HEK293 (cell line): ENCODE data around the gene TIE1.

Experiments used
- CTCF ChIA-PET: fragments of 350-600 bp; formaldehyde crosslinking; extraction: SDS; loops from one replicate; lab custom pipeline; 2021; ENCODE audit warnings: antibody characterized with exemption; lab: Yijun Ruan, JAX
- POLR2A ChIA-PET: fragments of 300-600 bp; formaldehyde crosslinking; extraction: SDS; loops from one replicate; lab custom pipeline; 2020; ENCODE audit warnings: antibody characterized with exemption, inconsistent platforms; lab: Yijun Ruan, JAX
- H3K27ac ChIP-seq: fragments of 200-500 bp; sonication (Bioruptor generic); 2 replicates; pipeline ENCODE4 v1.5.1; 2014; ENCODE audit warnings: low read depth, low read length, control low read depth, inconsistent platforms; ENCODE audit errors: extremely low read depth
- H3K36me3 ChIP-seq, 2 experiments: fragments of 200-500 bp in 1 of 2; sonication (Bioruptor generic) in 1 of 2; 1 replicate in 1 of 2; 2 replicates in 1 of 2; pipeline ENCODE4 v1.5.1; 2014 to 2017; ENCODE audit warnings: inconsistent platforms in 2 of 2, low read length in 2 of 2; ENCODE audit not compliant: control insufficient read depth in 2 of 2, insufficient read depth in 1 of 2
- H3K4me1 ChIP-seq: fragments of 200-500 bp; sonication (Bioruptor generic); 2 replicates; pipeline ENCODE4 v1.5.1; 2014; ENCODE audit warnings: mild to moderate bottlenecking, low read length, inconsistent platforms; ENCODE audit not compliant: control insufficient read depth, insufficient read depth
- H3K4me3 ChIP-seq: 2 replicates; pipeline ENCODE4 v1.5.1; 2011; ENCODE audit warnings: low read depth, mild to moderate bottlenecking, control low read depth, low read length, moderate library complexity
- H3K9me3 ChIP-seq: fragments of 200-500 bp; sonication (Bioruptor generic); 2 replicates; pipeline ENCODE4 v1.5.1; 2014; ENCODE audit warnings: low read depth, low read length, inconsistent platforms; ENCODE audit not compliant: control insufficient read depth, insufficient read depth
- INSM2 ChIP-seq: fragments of 450-650 bp; formaldehyde crosslinking; IDR thresholded peaks from 2 replicates; pipeline ENCODE4 v1.5.1; 2016; ENCODE audit warnings: missing biosample characterization, missing genetic modification characterization
- KLF16 ChIP-seq: fragments of 450-650 bp; formaldehyde crosslinking; IDR thresholded peaks from 2 replicates; pipeline ENCODE4 v1.5.1; 2017; ENCODE audit warnings: missing biosample characterization, missing genetic modification characterization
- PRDM6 ChIP-seq: fragments of 450-650 bp; formaldehyde crosslinking; IDR thresholded peaks from 2 replicates; pipeline ENCODE4 v1.5.1; 2017; ENCODE audit warnings: missing biosample characterization, missing genetic modification characterization
- REPIN1 ChIP-seq: fragments of 450-650 bp; formaldehyde crosslinking; IDR thresholded peaks from 2 replicates; pipeline ENCODE4 v1.5.1; 2017; ENCODE audit warnings: missing biosample characterization, missing genetic modification characterization, low read depth
- SCRT1 ChIP-seq: fragments of 450-650 bp; formaldehyde crosslinking; IDR thresholded peaks from 2 replicates; pipeline ENCODE4 v1.5.1; 2016; ENCODE audit warnings: missing biosample characterization, missing genetic modification characterization, borderline replicate concordance
- ZNF10 ChIP-seq: fragments of 450-650 bp; formaldehyde crosslinking; IDR thresholded peaks from 2 replicates; pipeline ENCODE4 v1.5.1; 2017; ENCODE audit warnings: missing biosample characterization, missing genetic modification characterization
- ZNF157 ChIP-seq: fragments of 450-650 bp; formaldehyde crosslinking; IDR thresholded peaks from 2 replicates; pipeline ENCODE4 v1.5.1; 2016; ENCODE audit warnings: missing biosample characterization, missing genetic modification characterization
- ZNF175 ChIP-seq: fragments of 450-650 bp; formaldehyde crosslinking; IDR thresholded peaks from 2 replicates; pipeline ENCODE4 v1.5.1; 2016; ENCODE audit warnings: missing biosample characterization, missing genetic modification characterization
- ZNF19 ChIP-seq: fragments of 450-650 bp; formaldehyde crosslinking; IDR thresholded peaks from 2 replicates; pipeline ENCODE4; 2016; ENCODE audit warnings: missing biosample characterization, missing genetic modification characterization, low read depth
- ZNF292 ChIP-seq: fragments of 450-650 bp; formaldehyde crosslinking; IDR thresholded peaks from 2 replicates; pipeline ENCODE4 v1.5.1; 2016; ENCODE audit warnings: low read depth, missing biosample characterization, missing genetic modification characterization, borderline replicate concordance
- ZNF341 ChIP-seq: fragments of 450-650 bp; formaldehyde crosslinking; IDR thresholded peaks from 2 replicates; pipeline ENCODE4; 2016; ENCODE audit warnings: low read depth, missing biosample characterization, missing genetic modification characterization
- ZNF366 ChIP-seq: fragments of 450-650 bp; formaldehyde crosslinking; conservative IDR thresholded peaks from 2 replicates; pipeline ENCODE4 v1.5.1; 2016; ENCODE audit warnings: missing biosample characterization, missing genetic modification characterization
- ZNF404 ChIP-seq: fragments of 450-650 bp; formaldehyde crosslinking; IDR thresholded peaks from 2 replicates; pipeline ENCODE4 v1.5.1; 2017; ENCODE audit warnings: missing biosample characterization, missing genetic modification characterization
- ZNF416 ChIP-seq: fragments of 450-650 bp; formaldehyde crosslinking; IDR thresholded peaks from 2 replicates; pipeline ENCODE4 v1.5.1; 2016; ENCODE audit warnings: missing biosample characterization, missing genetic modification characterization
- ZNF433 ChIP-seq: fragments of 450-650 bp; formaldehyde crosslinking; IDR thresholded peaks from 2 replicates; pipeline ENCODE4 v1.5.1; 2016; ENCODE audit warnings: missing biosample characterization, missing genetic modification characterization, low read depth
- ZNF529 ChIP-seq: fragments of 450-650 bp; formaldehyde crosslinking; IDR thresholded peaks from 2 replicates; pipeline ENCODE4 v1.5.1; 2017; ENCODE audit warnings: missing genetic modification characterization, missing biosample characterization; ENCODE audit not compliant: insufficient replicate concordance
- ZNF530 ChIP-seq: fragments of 450-650 bp; formaldehyde crosslinking; IDR thresholded peaks from 2 replicates; pipeline ENCODE4 v1.5.1; 2016; ENCODE audit warnings: low read depth, missing biosample characterization, missing genetic modification characterization
- ZNF677 ChIP-seq: fragments of 450-650 bp; IDR thresholded peaks from 2 replicates; pipeline ENCODE4 v1.5.0; 2018; ENCODE audit warnings: missing biosample characterization, mild to moderate bottlenecking, missing genetic modification characterization, moderate library complexity
- ZNF704 ChIP-seq: fragments of 450-650 bp; formaldehyde crosslinking; IDR thresholded peaks from 2 replicates; pipeline ENCODE4 v1.5.1; 2016; ENCODE audit warnings: missing biosample characterization, missing genetic modification characterization
- ZNF747 ChIP-seq: fragments of 450-650 bp; formaldehyde crosslinking; IDR thresholded peaks from 2 replicates; pipeline ENCODE4 v1.5.1; 2016; ENCODE audit warnings: missing biosample characterization, missing genetic modification characterization
- ZNF837 ChIP-seq: fragments of 450-650 bp; formaldehyde crosslinking; IDR thresholded peaks from 2 replicates; pipeline ENCODE4 v1.5.1; 2016; ENCODE audit warnings: missing biosample characterization, missing genetic modification characterization
- ZNF843 ChIP-seq: fragments of 450-650 bp; formaldehyde crosslinking; IDR thresholded peaks from 2 replicates; pipeline ENCODE4 v1.5.1; 2016; ENCODE audit warnings: missing biosample characterization, missing genetic modification characterization

The TIE1 gene

GRCh38 chr1:43312212-43312623 is 11.4 kb downstream of the TIE1 start:
- TF ChIP-seq REPIN1: no peak
- no peak for TF ChIP-seq ZNF404 (tag by site-specific recombination)
- TF ChIP-seq ZNF837: no peak
- no peak for TF ChIP-seq ZNF10 (tag by site-specific recombination)
- TF ChIP-seq INSM2 (tag by site-specific recombination): no peak
- Histone ChIP-seq H3K36me3 (no peaks in the 10 kb centered on the region), H3K27ac (no peak overlapping the region), H3K4me3 (no peak overlapping the region), H3K4me1 (no peaks in the 10 kb centered on the region), H3K9me3 (no peaks in the 10 kb centered on the region)
- ChIA-PET POLR2A (no interaction called here), CTCF (interaction anchor here (0.7 kb wide), 1 partner anchor 102 kb away, joined by 3 read pairs; no protein-coding TSS in a partner anchor)

- Histone ChIP-seq H3K27ac (no peak overlapping the region), H3K9me3 (no peaks in the 10 kb centered on the region)
- TF ChIP-seq SCRT1 (tag by site-specific recombination): no peak
- no peak for TF ChIP-seq PRDM6 (tag by site-specific recombination)
- TF ChIP-seq ZNF704 (tag by site-specific recombination): no peak
- TF ChIP-seq KLF16 (tag by site-specific recombination): no peak
- no peak for TF ChIP-seq ZNF19 (tag by site-specific recombination)
- no peak for TF ChIP-seq ZNF366 (tag by site-specific recombination)
- TF ChIP-seq ZNF530 (tag by site-specific recombination): no peak
- TF ChIP-seq ZNF747 (tag by site-specific recombination): no peak
- no peak for TF ChIP-seq ZNF292 (tag by site-specific recombination)
- no peak for TF ChIP-seq ZNF433 (tag by site-specific recombination)
- TF ChIP-seq ZNF529: no peak
- TF ChIP-seq, all 188 proteins: peak for 0
- CTCF ChIA-PET: no interaction called here
- no peak overlapping the region for H3K4me3 ChIP-seq
- no peaks in the 10 kb centered on the region for H3K4me1 ChIP-seq
- no peaks in the 10 kb centered on the region for H3K36me3 ChIP-seq
- POLR2A ChIA-PET: no interaction called here
These were observed 12.1 kb downstream of the TIE1 start for GRCh38 chr1:43312663-43313515.

- CTCF ChIA-PET: no interaction called here
- no peak overlapping the region for H3K27ac ChIP-seq
- H3K36me3 ChIP-seq: no peaks in the 10 kb centered on the region
- H3K9me3 ChIP-seq: no peaks in the 10 kb centered on the region
- TF ChIP-seq ZNF843 (tag by site-specific recombination) (no peak), ZNF175 (tag by site-specific recombination) (no peak), ZNF341 (no peak), ZNF157 (tag by site-specific recombination) (no peak), ZNF677 (tag by site-specific recombination) (no peak), ZNF416 (tag by site-specific recombination) (no peak)
- H3K4me3 ChIP-seq: no peak overlapping the region
- no peaks in the 10 kb centered on the region for H3K4me1 ChIP-seq
- POLR2A ChIA-PET: interaction anchor here (0.8 kb wide), 1 partner anchor 45 kb away, joined by 5 read pairs; the partner anchor contains the start of gene CDC20
These were observed 13.0 kb downstream of the TIE1 start for GRCh38 chr1:43313771-43314170.
